GM12878 (cell line): ENCODE measurements around the gene FARS2. TPM values are rescaled to one million over a fixed set of nuclear protein-coding genes. Genes with fewer than 3 reads are reported as not detected.

Source experiments
- ATAC-seq: fragments of 200-7000 bp; cut with Tn5 transposase; 3 replicates; pipeline ENCODE4 v1.9.1; 2020; ENCODE audit warnings: mild to moderate bottlenecking, moderate library complexity
- BruUV-seq: library from RNA; stranded (reverse); fragments of 400-500 nt; replicated peaks from 2 replicates; lab custom pipeline; 2021; lab: Mats Ljungman, UMichigan
- CTCF ChIA-PET: fragments of 300-600 bp; sonication (Branson Sonifier 250); formaldehyde crosslinking; extraction: SDS; loops from one replicate; lab custom pipeline; 2021; ENCODE audit warnings: inconsistent platforms; lab: Yijun Ruan, JAX
- POLR2A ChIA-PET: fragments of 350-600 bp; formaldehyde crosslinking; extraction: SDS; loops from one replicate; lab custom pipeline; 2021; ENCODE audit warnings: inconsistent platforms; lab: Charles Lee
- RAD21 ChIA-PET: fragments of 300-600 bp; sonication (Branson Sonifier 250); formaldehyde crosslinking; loops from one replicate; lab custom pipeline; 2023; ENCODE audit warnings: antibody characterized with exemption; ENCODE audit not compliant: unreplicated experiment; lab: Charles Lee
- SMC1A ChIA-PET: fragments of 300-600 bp; sonication (Branson Sonifier 250); formaldehyde crosslinking; loops from one replicate; lab custom pipeline; 2023; ENCODE audit not compliant: unreplicated experiment, uncharacterized antibody; lab: Charles Lee
- DNase-seq: peaks from one replicate; pipeline ENCODE4 v3.0.0-alpha.2; 2011; ENCODE audit warnings: low read depth, low spot score
- FAIRE-seq: peaks from 3 replicates; lab custom pipeline; 2011; peaks lifted over from hg19 to GRCh38; lab: Jason Lieb, UNC
- H2AFZ ChIP-seq: 2 replicates; pipeline ENCODE4 v1.6.0; 2011; ENCODE audit warnings: low read depth, low read length, control low read depth; ENCODE audit not compliant: control insufficient read depth
- H3K27ac ChIP-seq: 2 replicates; pipeline ENCODE4 v1.5.1; 2011; ENCODE audit warnings: control low read depth; ENCODE audit not compliant: control insufficient read depth, insufficient read depth
- H3K27me3 ChIP-seq, 2 experiments: replicated peaks in 1 of 2; 2 replicates each; pipeline versions ENCODE4 v1.6.0 to v1.6.1; 2011; ENCODE audit warnings: low read length in 1 of 2; ENCODE audit not compliant: control insufficient read depth in 2 of 2, insufficient read depth in 2 of 2
- H3K36me3 ChIP-seq, 2 experiments: 2 replicates each; pipeline ENCODE4 v1.5.1; 2011; ENCODE audit warnings: low read length in 1 of 2; ENCODE audit not compliant: control insufficient read depth in 2 of 2, insufficient read depth in 2 of 2
- H3K4me1 ChIP-seq: 2 replicates; pipeline ENCODE4 v1.6.1; 2011; ENCODE audit warnings: mild to moderate bottlenecking, low read length, moderate library complexity, mixed read lengths; ENCODE audit not compliant: control insufficient read depth, insufficient read depth
- H3K4me2 ChIP-seq: 2 replicates; pipeline ENCODE4 v1.6.0; 2011; ENCODE audit warnings: control low read depth; ENCODE audit not compliant: control insufficient read depth, insufficient read depth
- H3K4me3 ChIP-seq: fragments of 200-600 bp; sonication (generic); 2 replicates; pipeline ENCODE4 v1.5.1; 2016
- H3K79me2 ChIP-seq: 2 replicates; pipeline ENCODE4 v1.6.0; 2011; ENCODE audit warnings: low read length; ENCODE audit not compliant: control insufficient read depth, insufficient read depth
- H3K9ac ChIP-seq: 2 replicates; pipeline ENCODE4 v1.8.0; 2011; ENCODE audit warnings: low read length, control low read depth, mixed read lengths; ENCODE audit not compliant: control insufficient read depth, insufficient read depth
- H3K9me3 ChIP-seq: replicated peaks from 3 replicates; pipeline ENCODE4 v1.5.1; 2011; ENCODE audit warnings: mild to moderate bottlenecking, low read length; ENCODE audit not compliant: control insufficient read depth, insufficient read depth
- H4K20me1 ChIP-seq: 2 replicates; pipeline ENCODE4 v1.6.0; 2011; ENCODE audit not compliant: control insufficient read depth, insufficient read depth
- ATF2 ChIP-seq: IDR thresholded peaks from 2 replicates; pipeline ENCODE4 v1.6.1; 2012; ENCODE audit warnings: low read length, inconsistent platforms
- CEBPB ChIP-seq, 2 experiments: fragments of 150-350 bp in 1 of 2; IDR thresholded peaks; 2 replicates each; pipeline ENCODE4 v1.6.1; 2012 to 2014; ENCODE audit warnings: low read depth in 2 of 2, low read length in 2 of 2, borderline replicate concordance in 1 of 2, inconsistent platforms in 1 of 2
- E2F8 ChIP-seq: fragments of 450-650 bp; IDR thresholded peaks from 2 replicates; pipeline ENCODE4 v1.6.1; 2018; ENCODE audit warnings: mild to moderate bottlenecking, low read depth, moderate library complexity; ENCODE audit not compliant: partially characterized antibody
- EP300 ChIP-seq, 2 experiments: fragments of 150-350 bp in 1 of 2; IDR thresholded peaks; 2 replicates each; pipeline ENCODE4 v1.6.1; 2011 to 2012; ENCODE audit warnings: low read depth in 2 of 2, low read length in 2 of 2, borderline replicate concordance in 1 of 2, improper control_type of control experiment in 1 of 2, inconsistent platforms in 1 of 2; ENCODE audit not compliant: control insufficient read depth in 1 of 2
- ETV6 ChIP-seq, 2 experiments: fragments of 450-650 bp in 1 of 2; IDR thresholded peaks in 1 of 2; conservative IDR thresholded peaks in 1 of 2; 2 replicates each; pipeline ENCODE4 v1.6.1; 2014; ENCODE audit warnings: antibody characterized with exemption in 1 of 2, borderline replicate concordance in 1 of 2, low read depth in 1 of 2, mild to moderate bottlenecking in 1 of 2, moderate library complexity in 1 of 2
- HDAC6 ChIP-seq: fragments of 200-600 bp; sonication (generic); IDR thresholded peaks from one replicate; pipeline ENCODE4 v1.8.0; 2017; ENCODE audit warnings: antibody characterized with exemption; ENCODE audit not compliant: unreplicated experiment
- IRF3 ChIP-seq: fragments of 450-650 bp; IDR thresholded peaks from 2 replicates; pipeline ENCODE4 v1.6.1; 2014; ENCODE audit warnings: mild to moderate bottlenecking
- MTA2 ChIP-seq: fragments of 450-650 bp; IDR thresholded peaks from 2 replicates; pipeline ENCODE4 v1.6.1; 2016; ENCODE audit warnings: low read depth, mild to moderate bottlenecking, moderate library complexity
- NBN ChIP-seq: fragments of 450-650 bp; IDR thresholded peaks from 2 replicates; pipeline ENCODE4 v1.6.1; 2016
- PRDM15 ChIP-seq: fragments of 450-650 bp; formaldehyde crosslinking; IDR thresholded peaks from 2 replicates; pipeline ENCODE4 v1.4.0; 2020; ENCODE audit warnings: mild to moderate bottlenecking, moderate library complexity
- TAF1 ChIP-seq: IDR thresholded peaks from 2 replicates; pipeline ENCODE4 v1.6.1; 2011; ENCODE audit warnings: mild to moderate bottlenecking, low read depth, low read length, borderline replicate concordance
- TARDBP ChIP-seq: IDR thresholded peaks from 2 replicates; pipeline ENCODE4 v1.6.1; 2016; ENCODE audit warnings: borderline replicate concordance
- ZNF384 ChIP-seq: IDR thresholded peaks from 2 replicates; pipeline ENCODE4 v1.6.1; 2012; ENCODE audit warnings: low read depth, mild to moderate bottlenecking, low read length, improper control_type of control experiment, borderline replicate concordance
- WGBS: methylation state at CpG from one replicate; pipeline ENCODE4 v1.1.6; 2016; ENCODE audit warnings: low lambda C conversion rate; ENCODE audit not compliant: insufficient replicate concordance, insufficient coverage; ENCODE audit errors: missing lambda C conversion rate; 5-methylcytosine and 5-hydroxymethylcytosine counted together
- in situ Hi-C: fragments of 300-500 bp; cut with MboI; formaldehyde crosslinking; loops from 9 replicates; pipeline ENCODE4 v1.14.3; 2018; ENCODE audit warnings: mixed read lengths
- intact Hi-C: fragments of 100-400 bp; cut with micrococcal nuclease; formaldehyde crosslinking; loops from one replicate; pipeline ENCODE4 v1.14.2; 2022; ENCODE audit not compliant: unreplicated experiment
- polyA plus RNA-seq, 11 experiments: library from polyadenylated mRNA; depleted of rRNA in 4 of 11; unstranded in 6 of 11; stranded (reverse) in 5 of 11; fragments of >200 nt; fragmentation: Nextera tagmentation in 4 of 11; fragmentation: Illumina TruSeq in 1 of 11; extraction: Ambion mirVana in 4 of 11; extraction: Trizol in 1 of 11; gene quantifications; 1 replicate in 1 of 11; 2 replicates in 10 of 11; pipeline versions ENCODE4 v1.2.1 to v1.2.3, GENCODE V29; 2011 to 2016; ENCODE audit warnings: inconsistent platforms in 2 of 11, missing spikeins in 2 of 11, low read depth in 1 of 11
- total RNA-seq, 4 experiments: library from RNA; depleted of rRNA in 3 of 4; stranded (reverse); fragments of >200 nt in 3 of 4; fragmentation: Illumina TruSeq in 1 of 4; extraction: Trizol in 1 of 4; gene quantifications; 2 replicates each; pipeline versions ENCODE4 v1.2.1 to v1.2.3, GENCODE V29; 2013 to 2021

FARS2 gene
- total and polyA plus RNA-seq, 10 of the 15 experiments (the other 5 are each of a cell fraction or from before 2014, with no cell fraction given): 16.8 to 46.7 (median 25.6) TPM

- SMC1A ChIA-PET: no interaction called here
- 98% methylated on average over 17 of the region's 17 CpGs for WGBS
- RAD21 ChIA-PET: no interaction called here
- Histone ChIP-seq H3K79me2 (no peaks in the 10 kb centered on the region), H3K9me3 (no peaks in the 10 kb centered on the region), H2AFZ (no peak overlapping the region), H3K36me3 (no peaks in the 10 kb centered on the region), H3K27me3 (no peaks in the 10 kb centered on the region), H3K4me3 (no peak overlapping the region), H3K4me1 (no peaks in the 10 kb centered on the region), H3K27ac (no peak overlapping the region), H4K20me1 (no peaks in the 10 kb centered on the region), H3K4me2 (no peak overlapping the region), H3K9ac (no peak overlapping the region)
- in situ Hi-C loops (no loop called here), intact Hi-C loops (no loop called here)
- ATAC-seq (no peak), DNase-seq (no peak), FAIRE-seq (no peak)
- BruUV-seq: no TSS peak
- CTCF ChIA-PET: no interaction called here
- POLR2A ChIA-PET: no interaction called here
- TF ChIP-seq PRDM15 (CRISPR knock-in tag): no peak
- no peak for TF ChIP-seq NBN
- TF ChIP-seq HDAC6: no peak
- no peak for TF ChIP-seq IRF3
- no peak for TF ChIP-seq ZNF384
- no peak for TF ChIP-seq EP300 (IDR thresholded peaks at IDR 0.05; ENCODE audit: borderline replicate concordance in 1 of 2, control insufficient read depth in 1 of 2, low read depth in 2 of 2, low read length in 2 of 2)
- TF ChIP-seq TAF1: no peak
- TF ChIP-seq ETV6 (conservative IDR thresholded peaks at IDR 0.05 in 1 of 2, IDR thresholded peaks at IDR 0.05 in 1 of 2; ENCODE audit: borderline replicate concordance in 1 of 2, low read depth in 1 of 2): no peak
- TF ChIP-seq MTA2: no peak
- no peak for TF ChIP-seq TARDBP
- TF ChIP-seq ATF2: no peak
- TF ChIP-seq E2F8: no peak
- TF ChIP-seq CEBPB (IDR thresholded peaks at IDR 0.05; ENCODE audit: borderline replicate concordance in 1 of 2, low read depth in 2 of 2, low read length in 2 of 2): no peak
Observed at GRCh38 chr6:5707281-5708045, 446.1 kb downstream of the FARS2 start.
